NCI-H1092 (cell line): ENCODE measurements around the gene CCDC33.

Experiments used
- DNase-seq: peaks from one replicate; lab custom pipeline; 2025; lab: John Stamatoyannopoulos, UW

CCDC33 gene

DNA sequence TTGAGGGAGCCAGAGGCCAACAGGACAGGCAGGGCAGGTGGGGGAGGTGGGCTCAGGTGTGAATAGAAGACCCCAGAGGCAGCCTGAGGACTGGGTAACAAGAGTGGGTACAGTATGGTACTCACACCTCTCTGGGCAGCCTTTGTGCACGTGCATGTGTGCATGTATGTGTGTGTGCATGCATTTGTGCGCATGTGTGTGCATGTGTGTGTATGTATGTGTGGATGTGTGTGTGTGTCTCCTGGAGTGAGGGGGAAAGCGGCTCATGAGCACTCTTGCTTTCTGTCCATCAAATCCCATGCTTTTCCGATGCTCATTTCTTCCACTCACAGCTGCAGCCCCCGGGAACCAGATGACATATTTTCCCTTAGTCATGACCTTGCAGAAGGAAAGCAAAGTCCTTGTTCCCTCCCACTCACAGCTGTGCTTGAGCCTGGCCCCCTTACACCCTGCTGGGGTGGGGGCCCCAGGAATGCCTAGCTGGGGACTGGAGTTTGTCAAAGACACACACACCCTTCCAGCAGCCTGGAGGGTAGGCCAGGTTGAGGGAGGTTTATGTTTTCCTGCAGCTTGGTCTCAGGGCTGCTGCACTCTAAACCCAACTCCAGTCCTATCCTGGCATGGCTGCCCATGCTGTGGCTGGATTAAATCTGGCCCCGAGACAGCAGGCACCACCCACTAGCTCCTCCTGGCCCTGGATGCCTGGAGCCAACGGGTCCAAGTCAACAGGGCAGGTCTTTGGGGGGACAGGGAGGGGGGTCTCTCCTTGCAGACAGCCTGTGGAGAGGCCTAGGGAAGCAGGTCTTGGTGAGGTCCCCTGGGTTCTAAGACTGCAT lies 22.5 kb downstream of the CCDC33 start:
- no peak for DNase-seq

DNA sequence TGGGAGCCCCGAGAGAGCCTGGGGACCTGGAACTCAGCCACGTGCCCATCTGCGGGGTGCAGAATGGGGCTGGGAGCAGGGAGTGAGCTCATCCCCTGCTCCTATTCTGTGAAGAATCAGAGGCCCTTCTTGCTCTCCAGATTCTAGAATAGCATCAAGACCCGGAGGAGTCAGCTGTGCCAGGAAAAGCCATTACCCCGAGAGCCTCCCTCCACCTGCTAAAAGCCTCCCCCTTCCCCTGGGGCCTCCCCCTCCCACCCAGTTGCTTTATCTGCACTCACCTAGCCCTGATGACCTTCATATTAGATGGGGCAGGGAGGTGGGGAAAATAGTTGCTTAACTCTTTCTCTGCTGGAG lies 23.1 kb downstream of the CCDC33 start:
- no peak for DNase-seq

DNA sequence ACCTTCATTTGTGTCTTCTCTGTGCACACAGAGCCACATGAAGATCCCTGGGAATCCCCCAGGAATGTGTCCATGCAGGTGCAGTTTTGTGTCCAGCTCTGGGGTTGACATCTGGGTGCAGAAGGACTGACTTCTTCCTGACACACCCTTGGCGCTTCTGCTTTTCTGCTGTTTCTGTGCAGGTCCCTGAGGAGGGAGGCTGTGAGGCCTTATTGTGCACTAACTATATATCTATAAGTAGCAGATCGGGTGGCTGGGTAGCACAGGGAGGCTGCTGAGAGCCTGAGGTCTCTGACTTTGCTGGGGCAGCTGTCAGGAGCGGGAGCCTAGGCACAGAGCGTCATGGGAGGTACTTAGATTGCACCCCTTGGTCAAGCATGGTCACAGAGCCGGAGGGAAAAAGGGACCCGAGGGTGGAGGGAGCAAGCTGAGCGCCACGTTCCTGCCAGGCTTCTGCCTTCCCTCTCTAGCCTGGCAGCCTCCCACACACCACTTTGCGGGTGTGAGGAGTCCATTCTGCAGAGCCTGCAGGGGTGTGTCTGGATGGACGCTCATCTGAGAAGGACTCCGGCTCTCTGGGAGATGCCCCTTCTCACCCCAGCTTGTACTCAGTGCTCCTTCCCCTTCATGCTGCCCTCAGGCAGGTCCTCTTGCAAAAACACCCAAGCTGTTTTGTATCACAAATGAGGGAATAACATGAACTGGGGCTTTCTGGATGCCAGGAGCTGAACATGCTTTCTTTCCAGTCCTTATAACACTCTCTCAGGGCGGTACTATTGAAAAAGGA lies 23.9 kb downstream of the CCDC33 start:
- no peak for DNase-seq

DNA sequence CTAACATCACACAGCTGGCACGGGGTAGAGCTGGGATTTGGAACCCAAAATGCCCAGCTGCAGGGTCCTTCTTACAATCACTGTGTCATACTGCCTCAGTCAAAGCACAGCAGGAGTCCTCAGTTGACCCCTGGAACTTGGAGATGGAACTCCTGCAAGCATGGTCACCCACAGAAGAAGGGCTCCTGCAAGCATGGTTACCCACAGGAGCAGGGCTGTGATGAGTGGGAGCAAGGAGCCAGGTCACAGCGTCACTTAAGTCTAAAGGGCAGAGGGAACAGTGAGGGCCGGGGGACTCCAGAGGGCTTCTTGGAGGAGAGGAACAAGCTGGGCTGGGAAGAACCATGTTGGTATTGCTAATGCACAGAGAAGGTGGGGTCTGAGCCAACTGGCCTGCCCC lies 24.9 kb downstream of the CCDC33 start:
- DNase-seq, result no peak

DNA sequence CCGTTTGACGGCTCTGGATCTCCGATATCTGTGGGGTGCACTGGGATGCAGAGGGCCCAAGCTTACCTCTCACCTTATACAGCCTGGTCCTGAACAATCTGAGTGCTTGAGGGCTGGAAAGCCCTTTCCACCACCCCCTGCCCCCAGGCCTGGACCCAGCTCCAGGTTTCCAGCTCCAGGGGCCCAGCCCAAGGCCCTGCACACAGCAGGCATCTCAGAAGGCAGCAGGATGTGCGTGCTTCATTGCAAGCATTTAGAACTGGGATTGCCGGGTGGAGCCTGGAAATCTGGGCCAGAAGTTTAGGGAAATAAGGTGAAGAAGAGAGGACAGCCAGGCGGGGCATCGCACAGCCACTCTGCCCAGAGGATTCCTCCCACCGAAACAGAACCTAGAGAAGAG lies 25.6 kb downstream of the CCDC33 start:
- no peak for DNase-seq

DNA sequence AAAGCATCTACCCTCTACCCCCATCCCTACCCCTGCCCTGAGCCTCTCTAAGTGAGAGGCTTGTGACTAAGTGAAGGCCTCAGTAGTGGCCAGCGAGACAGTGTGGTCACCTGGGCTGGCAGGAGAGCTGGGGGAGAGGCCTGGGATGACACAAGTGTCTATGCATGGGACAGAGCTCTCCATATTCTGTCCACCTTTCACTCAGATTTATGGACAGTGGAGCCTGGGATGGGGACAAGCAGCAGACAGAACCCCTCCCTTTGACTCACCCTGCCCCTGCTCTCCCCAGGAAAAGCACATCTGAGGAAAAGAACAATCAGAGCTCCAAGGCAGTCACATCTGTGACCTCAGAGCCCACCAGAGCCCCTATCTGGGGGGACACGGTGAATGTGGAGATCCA lies 26.0 kb downstream of the CCDC33 start:
- no peak for DNase-seq

DNA sequence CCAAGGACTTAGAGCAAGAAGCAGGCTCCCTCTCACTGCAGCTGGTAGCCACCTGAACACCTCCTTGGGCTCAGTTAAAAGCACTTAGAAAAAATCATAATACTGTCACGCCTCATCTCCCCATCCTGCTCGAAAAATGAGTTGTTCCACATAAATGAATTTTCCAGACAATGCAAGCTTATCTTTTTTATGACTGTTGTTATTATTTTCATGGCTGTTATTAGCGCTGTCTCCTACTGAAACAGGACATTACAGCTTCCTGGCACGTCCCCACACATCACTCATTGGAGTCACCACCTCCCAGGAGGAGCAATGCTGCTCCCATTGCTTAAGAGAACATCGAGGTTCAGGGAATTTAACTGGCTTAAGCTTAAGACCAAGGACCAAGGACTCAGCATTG lies 26.5 kb downstream of the CCDC33 start:
- DNase-seq, result no peak

DNA sequence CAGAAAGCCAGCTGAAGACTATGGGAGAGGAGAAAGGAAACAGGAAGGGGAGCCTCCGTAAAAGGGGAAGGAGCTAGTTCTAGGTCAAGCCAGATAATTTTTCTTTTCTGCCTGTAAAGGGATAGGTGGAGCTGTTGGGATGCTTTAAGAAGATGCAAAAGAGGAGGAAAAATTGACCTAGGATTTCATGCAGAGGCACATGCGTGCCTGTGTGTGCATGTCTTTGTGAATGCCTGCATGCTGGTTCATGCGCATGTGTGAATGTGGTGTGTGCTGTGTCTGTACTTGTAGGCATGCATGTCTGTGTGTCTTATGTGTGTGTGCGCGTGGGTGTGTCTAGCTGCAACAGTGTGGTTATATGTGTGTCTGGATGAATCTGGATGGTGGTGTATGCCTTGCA lies 27.3 kb downstream of the CCDC33 start:
- DNase-seq, result no peak

DNA sequence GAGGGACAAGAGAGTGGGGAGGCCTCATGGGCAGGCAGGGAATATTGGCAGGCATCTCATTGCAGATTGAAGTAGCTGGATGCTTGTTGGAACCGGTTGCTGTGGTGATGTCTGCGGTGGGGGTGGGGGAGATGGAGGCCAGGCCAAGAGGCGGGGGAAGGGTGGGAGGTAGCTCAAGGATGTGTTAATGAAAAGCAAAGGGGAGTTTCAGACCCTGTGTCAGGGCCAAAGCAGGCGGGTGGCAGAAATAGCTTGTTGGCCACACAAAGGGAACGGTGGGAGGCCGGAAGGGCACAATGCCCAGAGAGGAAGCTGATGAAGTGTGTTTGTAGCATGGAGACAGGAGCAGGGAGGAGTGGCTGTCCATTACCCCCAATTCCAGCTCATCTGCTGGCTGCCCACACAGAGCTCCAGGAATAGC lies 28.0 kb downstream of the CCDC33 start:
- DNase-seq, result peak; percentile 68

DNA sequence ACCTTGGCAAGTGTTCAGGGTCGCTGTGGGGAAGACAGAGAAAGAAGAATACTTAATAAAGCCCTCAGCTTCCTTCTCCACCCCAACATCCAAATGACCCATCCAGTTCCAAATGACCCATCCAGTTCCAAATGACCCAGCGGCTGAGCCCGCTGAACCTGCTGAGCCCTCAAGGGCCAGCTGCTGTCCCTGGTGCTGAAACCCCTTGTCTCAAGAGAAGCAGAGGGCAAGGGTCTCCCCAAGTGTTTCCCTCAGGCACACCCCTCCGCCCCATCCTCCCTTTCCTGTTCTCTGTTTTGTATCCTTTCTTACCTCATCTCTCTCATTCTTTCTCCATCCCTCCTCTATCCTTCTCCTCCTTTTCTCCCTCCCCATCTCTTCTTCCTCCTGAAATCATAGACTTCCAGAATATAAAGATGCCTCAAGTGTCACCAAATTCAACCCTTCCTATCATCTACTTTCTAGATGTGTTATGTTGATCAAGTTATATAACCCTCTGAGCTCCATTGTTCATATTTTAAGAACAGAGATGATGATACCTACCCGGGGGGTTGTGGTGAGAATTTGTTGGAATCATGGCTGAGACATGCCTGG lies 29.0 kb downstream of the CCDC33 start:
- no peak for DNase-seq

DNA sequence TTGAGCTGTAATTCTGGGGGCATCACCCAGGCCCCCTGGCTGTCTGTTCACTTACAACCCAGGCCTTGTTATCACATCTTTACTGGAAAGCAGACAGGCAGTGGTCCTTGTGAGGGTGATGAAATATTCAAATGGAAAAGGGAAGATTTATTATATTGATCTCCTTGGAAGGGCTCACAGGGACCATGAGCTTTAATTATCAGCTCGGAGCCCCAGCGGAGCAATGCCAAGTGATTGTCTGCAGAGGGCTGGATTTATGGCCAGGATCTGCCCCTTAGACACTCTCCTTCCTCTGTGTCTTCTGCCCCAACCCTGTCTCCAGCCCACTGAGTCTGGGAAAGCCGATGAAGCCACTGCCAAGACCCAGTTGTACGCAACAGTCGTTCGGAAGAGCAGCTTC lies 31.9 kb downstream of the CCDC33 start:
- no peak for DNase-seq

DNA sequence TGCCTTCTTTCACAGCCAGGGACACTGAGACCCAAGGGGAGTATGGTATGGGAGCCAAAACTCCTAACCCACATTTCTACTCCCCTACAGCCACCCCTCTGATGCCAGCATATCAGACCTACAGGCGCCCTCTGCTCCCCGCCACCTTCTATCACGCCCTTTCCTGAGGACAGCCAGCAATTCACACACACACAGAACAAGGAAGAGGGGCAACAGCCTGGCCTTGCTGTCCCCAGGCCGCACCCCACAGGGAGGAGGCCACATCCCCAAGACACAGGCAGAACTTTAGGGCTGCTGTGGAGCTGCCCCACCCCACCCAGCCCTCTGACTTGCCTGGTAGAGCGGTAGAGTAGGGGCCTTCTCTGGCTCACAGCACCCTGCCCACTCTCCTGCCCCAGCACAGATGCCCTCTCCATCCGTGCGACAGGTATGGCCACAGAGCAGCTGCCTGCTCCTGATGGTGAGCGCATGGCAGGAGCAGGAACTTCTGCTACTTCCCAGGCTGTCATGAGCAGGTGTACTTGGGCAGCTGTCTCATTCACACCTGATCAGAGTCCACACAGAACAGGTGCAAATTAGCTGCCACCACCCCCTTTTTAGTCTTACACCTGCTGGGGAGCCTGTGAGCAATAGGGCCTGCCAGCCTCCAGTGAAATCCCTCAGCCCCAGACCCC lies 33.4 kb downstream of the CCDC33 start:
- DNase-seq, result no peak

DNA sequence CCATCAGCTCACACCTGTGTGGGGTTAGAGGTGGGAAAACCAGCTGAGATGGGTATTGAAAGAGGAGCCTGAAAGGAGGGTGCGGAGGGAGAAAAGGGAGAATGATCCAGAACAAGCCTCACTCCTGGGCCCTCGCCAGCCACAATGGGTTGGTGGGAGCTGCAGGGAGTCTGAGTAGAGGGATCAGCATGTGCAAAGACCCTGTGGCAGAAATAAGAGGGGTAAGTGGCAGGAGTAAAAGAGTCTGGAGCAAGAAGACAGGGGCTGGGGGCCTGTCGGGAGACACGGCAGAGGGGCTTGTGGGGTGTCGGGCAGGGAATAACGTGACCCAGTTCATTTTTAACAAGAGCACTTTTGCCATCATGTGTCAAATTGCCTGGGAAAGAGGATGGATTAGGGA lies 34.0 kb downstream of the CCDC33 start:
- DNase-seq, result no peak

DNA sequence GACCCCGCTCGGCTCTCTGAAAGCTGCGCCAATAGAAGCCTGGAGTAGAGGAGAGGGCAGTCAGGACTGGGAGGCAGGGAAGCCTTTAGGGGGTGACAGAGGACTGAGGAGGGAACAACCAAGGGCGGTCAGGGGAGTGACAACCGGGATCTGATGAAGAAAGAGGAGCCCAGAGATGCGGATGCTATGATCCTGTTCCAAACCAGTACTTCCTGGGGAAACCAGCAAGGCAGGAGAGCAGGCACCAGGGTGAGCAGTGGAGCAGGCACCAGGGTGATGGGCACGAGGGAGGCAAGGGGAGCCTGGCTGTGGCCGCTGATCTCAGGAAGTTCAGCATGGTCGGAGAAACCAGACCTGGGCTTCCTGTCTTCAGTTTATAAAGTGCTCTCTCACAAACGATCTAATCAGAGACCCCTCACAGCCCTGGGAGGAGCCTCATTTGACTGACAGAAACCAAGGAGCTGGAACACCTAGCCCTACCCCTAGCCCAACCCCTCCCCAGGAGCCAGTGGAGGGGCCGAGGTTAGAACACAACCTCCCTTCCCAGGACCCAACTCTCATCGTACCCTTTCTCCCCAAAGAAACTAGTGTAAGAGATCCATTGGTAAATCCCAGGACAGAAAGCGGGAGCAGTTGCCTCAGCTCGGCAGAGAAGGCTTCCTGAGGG lies 34.9 kb downstream of the CCDC33 start:
- DNase-seq, result no peak

DNA sequence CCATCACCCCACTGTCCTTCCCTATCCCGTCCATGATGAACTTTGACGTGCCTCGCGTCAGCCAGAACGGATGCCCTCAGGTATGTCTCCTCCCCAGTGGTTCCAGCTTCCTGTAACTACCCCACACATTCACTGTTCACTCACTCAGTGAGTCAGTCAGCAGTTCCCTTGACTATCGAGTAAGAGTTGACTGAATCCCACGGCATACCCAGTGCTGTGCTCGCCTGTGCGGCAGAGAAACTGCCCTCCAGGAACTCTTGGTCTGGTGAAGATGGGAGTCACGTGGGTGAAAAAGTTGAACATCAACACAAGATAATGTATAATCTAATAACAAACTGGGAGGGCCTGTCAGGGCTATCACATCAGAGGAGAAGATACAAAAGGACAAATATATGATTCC lies 36.7 kb downstream of the CCDC33 start:
- no peak for DNase-seq

DNA sequence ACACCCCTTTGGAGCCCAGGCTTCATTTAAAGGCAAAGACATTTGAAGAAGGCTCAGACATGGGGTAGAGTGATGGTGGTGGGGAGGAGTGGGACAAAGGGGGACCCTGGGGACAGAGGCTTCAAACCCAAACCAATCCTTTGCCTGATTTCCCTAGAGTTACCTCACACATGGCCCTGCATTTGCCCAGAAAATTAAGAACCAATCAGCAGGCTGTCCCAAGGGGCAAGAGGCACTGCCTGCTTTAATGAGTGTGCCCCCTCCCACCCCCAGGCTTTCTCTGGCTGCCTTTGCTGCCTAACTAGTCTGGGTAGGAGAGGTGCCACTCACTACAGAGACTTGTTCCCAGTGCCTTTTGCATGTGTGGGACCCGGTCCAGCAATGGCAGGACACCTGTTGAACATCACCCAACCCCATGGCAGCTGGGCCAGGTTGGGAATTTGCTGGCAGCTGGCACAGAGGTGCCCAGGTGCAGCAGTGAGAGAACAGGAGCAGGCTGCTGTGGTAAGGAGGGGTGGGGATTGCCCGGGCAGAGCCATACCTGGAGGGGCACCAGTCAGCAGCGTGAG lies 38.4 kb downstream of the CCDC33 start:
- DNase-seq, result no peak

DNA sequence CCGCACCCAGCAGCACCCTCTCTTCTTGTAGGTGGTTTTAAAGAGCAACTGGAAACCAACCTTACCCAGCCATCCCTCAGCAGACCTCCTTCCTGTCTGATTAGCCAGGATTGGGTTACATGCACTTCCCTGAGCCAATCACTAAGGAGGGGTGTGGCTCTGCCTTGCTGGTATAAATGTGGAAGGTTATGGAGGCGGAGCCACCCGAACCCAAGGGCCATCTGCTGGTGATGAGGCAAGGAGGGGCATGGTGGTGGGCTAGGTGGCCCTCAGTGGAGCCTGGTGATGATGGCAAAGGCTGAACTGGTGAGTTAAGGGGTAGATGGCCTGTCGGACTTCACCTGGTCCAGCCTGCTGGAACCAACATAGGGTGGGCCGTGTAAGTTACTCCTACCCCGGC lies 39.8 kb downstream of the CCDC33 start:
- no peak for DNase-seq

DNA sequence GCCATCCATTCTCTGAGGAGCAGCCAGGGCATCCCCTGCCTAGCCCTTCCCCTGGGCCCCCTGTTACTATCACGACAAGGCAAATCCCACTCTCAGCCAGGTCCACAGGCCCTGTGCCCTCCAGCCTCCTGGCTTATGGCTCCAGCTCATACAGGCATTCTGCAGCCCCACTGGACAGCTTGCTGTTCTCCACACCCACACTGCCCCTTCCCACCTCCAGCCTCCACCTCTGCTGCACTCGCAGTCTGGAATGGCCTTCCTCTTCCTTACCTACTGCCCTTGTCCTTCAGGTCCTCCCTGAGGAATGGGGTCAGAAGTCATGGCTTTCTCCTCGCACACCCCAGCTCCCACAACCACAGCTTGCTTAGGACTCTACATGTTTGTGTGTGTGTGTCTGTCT lies 40.4 kb downstream of the CCDC33 start:
- DNase-seq, result no peak

DNA sequence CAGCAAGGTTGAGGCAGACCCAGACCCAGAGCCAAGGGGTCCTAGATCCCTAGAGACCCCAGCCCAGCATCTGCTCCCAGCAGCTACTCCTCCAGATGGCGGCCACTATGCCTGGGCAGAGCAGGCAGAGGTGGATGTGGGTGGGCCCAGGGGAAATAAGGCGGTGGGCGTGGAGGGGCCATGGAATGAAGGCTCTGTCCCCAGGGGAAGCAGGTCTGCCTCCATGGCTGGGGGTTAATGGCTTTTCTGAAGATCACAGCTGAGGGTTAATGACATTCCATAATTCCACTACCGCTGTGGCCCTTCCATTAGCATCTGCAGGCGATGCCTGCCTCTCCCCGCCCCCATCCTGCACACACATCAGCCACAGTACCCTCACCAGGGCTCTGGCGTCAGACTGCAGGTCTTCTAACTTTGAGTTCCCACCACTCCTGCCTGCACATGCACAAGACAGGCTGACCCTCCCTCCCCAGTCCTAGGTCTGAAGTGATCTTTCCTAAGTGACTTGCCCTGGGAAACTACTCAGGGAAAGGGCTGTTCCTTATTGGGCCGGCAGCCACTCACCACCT lies 41.2 kb downstream of the CCDC33 start:
- no peak for DNase-seq

DNA sequence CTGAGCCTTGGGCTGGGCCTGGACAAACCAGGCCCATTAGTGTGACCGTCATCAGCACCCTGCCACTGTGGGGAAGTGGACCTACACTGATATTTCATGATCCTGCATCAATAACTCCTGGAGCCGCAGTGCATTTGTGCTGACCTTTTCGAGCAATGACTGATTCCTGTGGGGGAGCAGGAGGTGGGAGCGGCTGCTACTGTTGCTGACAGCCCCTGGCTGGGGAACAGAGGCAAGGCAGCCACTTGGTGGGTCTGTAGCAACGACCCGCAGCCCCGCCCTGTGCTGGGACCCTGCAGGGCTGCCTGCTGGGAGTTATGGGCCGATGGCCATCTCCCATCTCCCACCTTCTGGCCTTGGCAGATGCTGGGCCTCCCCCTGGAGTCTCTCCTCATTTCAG lies 42.1 kb downstream of the CCDC33 start:
- no peak for DNase-seq
